GM13977 (cell line): ENCODE data around the gene PDZRN4.

Source experiments
- DNase-seq: peaks from one replicate; pipeline ENCODE4 v3.0.0; 2012; ENCODE audit warnings: low spot score
- in situ Hi-C: fragments of 300-500 bp; cut with MboI; formaldehyde crosslinking; loops from one replicate; pipeline ENCODE4 v1.12.0; 2022; ENCODE audit warnings: low sequenced_read_pairs, low pct_unique_long_range_greater_than_20kb, mixed read lengths, inconsistent platforms; ENCODE audit not compliant: unreplicated experiment
- TF ChIP-seq, protein P1 (sequence below): IDR thresholded peaks from 2 replicates; pipeline ENCODE4 v1.5.1; 2012; ENCODE audit warnings: mild to moderate bottlenecking, control low read depth; ENCODE audit not compliant: insufficient read depth; ENCODE audit errors: extremely low read depth, missing control alignments

The PDZRN4 gene

DNA sequence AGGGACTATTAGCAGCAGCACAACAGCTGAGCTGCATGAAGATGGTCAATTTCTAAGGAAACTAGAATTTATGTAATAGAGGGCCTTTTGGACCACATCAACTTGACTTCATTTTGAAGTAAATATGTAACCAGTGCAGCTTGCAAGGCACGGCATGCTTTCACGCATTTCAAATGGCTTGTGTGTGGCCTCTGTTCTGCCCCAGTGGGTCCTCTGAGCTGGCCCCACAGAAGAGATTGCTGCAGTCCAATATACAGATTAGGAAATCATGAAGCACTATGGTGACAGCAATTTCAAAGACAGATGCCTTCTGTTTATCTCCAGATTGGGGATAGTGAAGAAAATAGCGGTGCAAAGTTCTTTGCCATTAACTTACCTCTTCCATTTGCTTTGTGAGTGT lies 101.4 kb downstream of the PDZRN4 start:
- in situ Hi-C loops = loop anchor here (25.0 kb wide), 1 partner anchor 723 kb away; no protein-coding TSS in a partner anchor
- TF ChIP-seq, protein P1, sequence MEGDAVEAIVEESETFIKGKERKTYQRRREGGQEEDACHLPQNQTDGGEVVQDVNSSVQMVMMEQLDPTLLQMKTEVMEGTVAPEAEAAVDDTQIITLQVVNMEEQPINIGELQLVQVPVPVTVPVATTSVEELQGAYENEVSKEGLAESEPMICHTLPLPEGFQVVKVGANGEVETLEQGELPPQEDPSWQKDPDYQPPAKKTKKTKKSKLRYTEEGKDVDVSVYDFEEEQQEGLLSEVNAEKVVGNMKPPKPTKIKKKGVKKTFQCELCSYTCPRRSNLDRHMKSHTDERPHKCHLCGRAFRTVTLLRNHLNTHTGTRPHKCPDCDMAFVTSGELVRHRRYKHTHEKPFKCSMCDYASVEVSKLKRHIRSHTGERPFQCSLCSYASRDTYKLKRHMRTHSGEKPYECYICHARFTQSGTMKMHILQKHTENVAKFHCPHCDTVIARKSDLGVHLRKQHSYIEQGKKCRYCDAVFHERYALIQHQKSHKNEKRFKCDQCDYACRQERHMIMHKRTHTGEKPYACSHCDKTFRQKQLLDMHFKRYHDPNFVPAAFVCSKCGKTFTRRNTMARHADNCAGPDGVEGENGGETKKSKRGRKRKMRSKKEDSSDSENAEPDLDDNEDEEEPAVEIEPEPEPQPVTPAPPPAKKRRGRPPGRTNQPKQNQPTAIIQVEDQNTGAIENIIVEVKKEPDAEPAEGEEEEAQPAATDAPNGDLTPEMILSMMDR = no peak
- no peak for DNase-seq

DNA sequence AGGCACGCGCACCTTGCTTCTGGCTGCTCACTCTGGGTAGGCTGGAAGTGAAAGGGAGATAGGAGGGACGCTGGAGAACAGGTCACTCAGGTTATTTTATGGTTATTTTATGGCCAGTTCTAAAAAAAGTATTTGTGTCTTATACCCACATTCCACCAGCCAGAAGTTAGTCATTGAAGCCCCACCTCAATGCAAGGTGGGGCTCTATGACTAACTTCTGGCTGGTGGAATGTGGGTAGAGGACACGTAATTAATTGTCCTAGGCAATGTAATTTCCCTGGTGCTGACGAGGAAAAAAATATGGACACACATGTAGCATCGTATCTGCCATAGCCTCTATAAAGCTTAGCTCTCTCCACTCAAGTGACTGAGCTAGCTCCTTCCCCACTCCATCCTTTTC lies 104.9 kb downstream of the PDZRN4 start:
- TF ChIP-seq, protein P1 = no peak
- in situ Hi-C loops = loop anchor here (25.0 kb wide), 1 partner anchor 719 kb away; no protein-coding TSS in a partner anchor
- no peak for DNase-seq

DNA sequence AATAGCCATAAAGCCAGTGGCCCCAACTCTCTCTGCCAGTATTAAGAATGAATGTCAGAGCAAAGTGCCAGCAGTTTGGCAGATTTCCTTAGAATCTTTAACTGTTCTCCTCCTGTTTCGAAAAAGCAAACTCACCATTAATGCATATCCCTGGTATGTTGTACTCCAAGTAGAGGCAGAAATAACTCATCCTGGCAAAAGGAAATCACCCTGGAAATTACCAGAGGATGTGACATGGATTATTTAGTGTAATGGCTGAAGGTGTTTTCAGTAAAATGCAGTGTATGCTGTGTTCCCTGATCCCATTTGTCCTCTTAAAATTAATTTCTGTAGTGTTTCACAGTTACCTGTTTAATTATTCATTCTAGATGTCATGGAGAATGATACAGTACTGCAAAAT lies 105.3 kb downstream of the PDZRN4 start:
- no peak for DNase-seq
- in situ Hi-C loops = loop anchor here (25.0 kb wide), 1 partner anchor 719 kb away; no protein-coding TSS in a partner anchor
- TF ChIP-seq, protein P1 = no peak

DNA sequence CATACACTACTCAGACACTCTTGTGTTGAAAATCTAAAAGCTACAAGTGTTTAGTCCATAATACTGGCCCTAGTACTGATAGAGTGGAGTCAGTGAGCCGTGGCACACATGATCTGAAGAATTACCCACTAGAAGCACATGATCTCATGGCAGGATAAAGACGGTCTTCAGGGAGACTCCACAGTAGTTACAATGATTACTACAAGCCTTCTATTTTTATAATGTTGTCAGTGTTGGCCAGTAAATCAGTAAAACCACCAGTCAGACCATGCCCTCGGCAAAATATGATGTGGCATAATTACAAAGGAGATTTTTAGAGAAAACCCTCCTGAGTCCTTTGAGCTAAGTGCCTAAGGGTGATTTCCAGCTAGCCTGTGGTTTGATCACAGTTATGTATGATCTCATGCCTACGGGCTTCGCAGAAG lies 114.9 kb downstream of the PDZRN4 start:
- in situ Hi-C loops = no loop called here
- DNase-seq = no peak
- TF ChIP-seq, protein P1 = no peak

DNA sequence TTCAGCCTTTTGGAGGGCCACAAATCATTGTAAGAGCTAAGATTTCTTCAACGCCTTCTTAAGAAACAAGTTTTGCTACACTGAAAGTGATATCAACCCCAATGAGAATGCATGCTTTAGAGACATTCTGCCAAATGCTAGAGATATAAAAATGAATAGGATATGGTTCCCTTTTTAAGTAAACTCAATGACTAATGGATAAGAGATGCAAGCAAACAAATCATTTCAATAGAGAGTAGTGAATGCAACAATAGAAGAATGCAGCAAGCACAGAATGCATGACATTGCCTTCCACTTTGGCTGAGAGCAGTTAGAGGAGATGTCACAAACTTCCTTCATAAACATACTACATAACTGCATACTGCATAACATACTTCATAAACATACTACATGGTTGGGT lies 116.4 kb downstream of the PDZRN4 start:
- TF ChIP-seq, protein P1 = no peak
- no peak for DNase-seq
- in situ Hi-C loops = no loop called here

DNA sequence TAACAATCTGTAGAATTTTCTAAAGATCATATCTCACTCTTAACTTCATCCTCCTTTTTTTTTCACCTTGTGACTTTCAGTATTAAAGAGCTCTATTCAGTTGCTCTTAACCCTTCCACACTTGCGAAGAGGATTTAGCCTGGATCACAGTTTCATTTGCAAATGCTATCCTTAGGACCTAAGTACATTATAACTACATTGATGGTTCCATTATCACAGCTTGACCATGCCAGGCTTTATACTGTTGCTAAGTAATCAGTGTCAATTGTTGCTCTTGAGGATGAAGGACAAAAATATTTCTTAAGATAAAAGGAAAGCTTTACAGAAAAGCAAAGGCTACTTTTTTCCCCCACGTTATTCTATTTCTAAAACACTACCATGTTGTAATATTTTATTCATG lies 122.2 kb downstream of the PDZRN4 start:
- DNase-seq = no peak

More for the DNA sequence above, 122.2 kb downstream of the PDZRN4 start:
- TF ChIP-seq, protein P1 = no peak
- in situ Hi-C loops = no loop called here
